Panc1 (cell line): Measurements from ENCODE around the gene NFATC2IP. TPM values are rescaled to one million over a fixed set of nuclear protein-coding genes. Genes with fewer than 3 reads are reported as not detected.
A peak's percentile ranks its signal among the peaks of the same experiment; 100 is the strongest.
"Not testable (repeated sequence)": the region's sequence is repeated elsewhere in the genome, so short reads cannot be mapped to it uniquely, and the experiment has no call there.

ENCODE experiments used
- ATAC-seq: fragments of 200-7000 bp; cut with Tn5 transposase; 2 replicates; pipeline ENCODE4 v1.9.1; 2020; ENCODE audit warnings: mild to moderate bottlenecking, moderate library complexity
- BruUV-seq: library from RNA; stranded (reverse); fragments of 400-500 nt; replicated peaks from 2 replicates; lab custom pipeline; 2021; lab: Mats Ljungman, UMichigan
- CTCF ChIA-PET: fragments of 300-600 bp; sonication (Branson Sonifier 250); formaldehyde crosslinking; loops from one replicate; lab custom pipeline; 2022; ENCODE audit warnings: antibody characterized with exemption; lab: Charles Lee
- POLR2A ChIA-PET: fragments of 300-600 bp; sonication (Branson Sonifier 250); formaldehyde crosslinking; loops from one replicate; lab custom pipeline; 2022; ENCODE audit warnings: antibody characterized with exemption; lab: Charles Lee
- DNase-seq: peaks from one replicate; pipeline ENCODE4 v3.0.0-alpha.2; 2010; ENCODE audit warnings: low read depth, low spot score
- H3K27ac ChIP-seq: 2 replicates; pipeline ENCODE4 v1.5.1; 2011; ENCODE audit warnings: mild to moderate bottlenecking, low read length, inconsistent platforms
- H3K27me3 ChIP-seq: fragments of 200-500 bp; sonication (Bioruptor generic); 2 replicates; pipeline ENCODE4 v1.6.0; 2014; ENCODE audit warnings: low read length, inconsistent platforms; ENCODE audit not compliant: control insufficient read depth, insufficient read depth
- H3K36me3 ChIP-seq: fragments of 200-500 bp; sonication (Bioruptor generic); 2 replicates; pipeline ENCODE4 v1.5.1; 2014; ENCODE audit warnings: inconsistent platforms, mild to moderate bottlenecking, low read length, moderate library complexity; ENCODE audit not compliant: control insufficient read depth, insufficient read depth
- H3K4me1 ChIP-seq: 2 replicates; pipeline ENCODE4 v1.5.1; 2011; ENCODE audit warnings: inconsistent platforms, mild to moderate bottlenecking, low read length, moderate library complexity; ENCODE audit not compliant: control insufficient read depth, insufficient read depth
- H3K4me3 ChIP-seq, 2 experiments: 2 replicates each; pipeline ENCODE4 v1.5.1; 2011 to 2012; ENCODE audit warnings: low read depth in 2 of 2, low read length in 2 of 2, mild to moderate bottlenecking in 2 of 2, inconsistent platforms in 1 of 2, moderate library complexity in 1 of 2
- H3K9me3 ChIP-seq: fragments of 200-500 bp; sonication (Bioruptor generic); 2 replicates; pipeline ENCODE4 v1.5.1; 2014; ENCODE audit warnings: low read depth, mild to moderate bottlenecking, inconsistent platforms, low read length, moderate library complexity; ENCODE audit not compliant: control insufficient read depth, insufficient read depth
- CTCF ChIP-seq: fragments of 450-650 bp; IDR thresholded peaks from 2 replicates; pipeline ENCODE4 v1.5.1; 2017; ENCODE audit warnings: mild to moderate bottlenecking
- POLR2AphosphoS5 ChIP-seq: IDR thresholded peaks from 2 replicates; pipeline ENCODE4 v1.6.1; 2012; ENCODE audit warnings: mild to moderate bottlenecking, low read depth, low read length, moderate library complexity
- REST ChIP-seq, 2 experiments: IDR thresholded peaks; 2 replicates each; pipeline ENCODE4 v1.6.1; 2011 to 2012; ENCODE audit warnings: low read depth in 2 of 2, control low read depth in 1 of 2, low read length in 1 of 2, mild to moderate bottlenecking in 1 of 2, moderate library complexity in 1 of 2; ENCODE audit not compliant: insufficient read depth in 1 of 2
- SIN3A ChIP-seq: IDR thresholded peaks from 2 replicates; pipeline ENCODE4 v1.6.1; 2012; ENCODE audit warnings: low read depth, mild to moderate bottlenecking, low read length, moderate library complexity, borderline replicate concordance; ENCODE audit not compliant: insufficient read depth
- TCF7L2 ChIP-seq: IDR thresholded peaks from 2 replicates; pipeline ENCODE4 v1.6.1; 2011; ENCODE audit warnings: mild to moderate bottlenecking, low read depth, low read length, inconsistent platforms
- in situ Hi-C: cut with HindIII; loops from 2 replicates; pipeline ENCODE4 v1.10.0; 2016; ENCODE audit warnings: low sequenced_read_pairs, low pct_unique_long_range_greater_than_20kb
- intact Hi-C: fragments of 100-400 bp; cut with micrococcal nuclease; formaldehyde crosslinking; loops from one replicate; pipeline ENCODE4 v1.10.0; 2022; ENCODE audit not compliant: unreplicated experiment
- total RNA-seq: library from RNA; stranded (reverse); gene quantifications from one replicate; pipeline ENCODE4 v1.2.1, GENCODE V29; 2021; ENCODE audit not compliant: unreplicated experiment

NFATC2IP gene
- total RNA-seq, 1 experiment from 2014 or later, result 47.3 TPM

GRCh38 chr16:28925386-28926228 is 25.1 kb upstream of the NFATC2IP start:
- Histone ChIP-seq H3K27ac (peak overlapping the region; percentile 98), H3K27me3 (no peaks in the 10 kb centered on the region), H3K36me3 (no peaks in the 10 kb centered on the region), H3K4me1 (peaks cover 6% of the 10 kb centered on the region), H3K4me3 (peak overlapping the region; percentile 81 to 82), H3K9me3 (no peaks in the 10 kb centered on the region)
- CTCF ChIA-PET, result no interaction called here
- in situ Hi-C loops, result no loop called here
- peak; percentile 81; the same call in 1 of the 2 replicates for TF ChIP-seq POLR2AphosphoS5
- peak; percentile 95 for TF ChIP-seq TCF7L2
- no peak for TF ChIP-seq CTCF
- TF ChIP-seq REST (IDR thresholded peaks at IDR 0.05; ENCODE audit: insufficient read depth in 1 of 2, low read depth in 2 of 2, low read length in 1 of 2), result peak in 1 of 2 experiments; percentile 47; a peak in 1 of 4 replicates
- TF ChIP-seq SIN3A, result no peak
- POLR2A ChIA-PET, result no interaction called here
- intact Hi-C loops, result no loop called here
- ATAC-seq, result peak; percentile 76
- no peak for DNase-seq
- BruUV-seq, result no TSS peak

- DNase-seq, BruUV-seq, in situ Hi-C loops, H3K36me3 ChIP-seq, H3K27me3 ChIP-seq, POLR2A ChIA-PET, H3K9me3 ChIP-seq, CTCF ChIA-PET, ATAC-seq, intact Hi-C loops, H3K4me1 ChIP-seq: not testable (repeated sequence)
- H3K4me3 ChIP-seq, result peak overlapping the region; percentile 81 to 82
- peak overlapping the region; percentile 98 for H3K27ac ChIP-seq
Observed at GRCh38 chr16:28926284-28926683, 24.5 kb upstream of the NFATC2IP start.

- H3K4me3 ChIP-seq, result no peak overlapping the region
- no peaks in the 10 kb centered on the region for H3K36me3 ChIP-seq
- no TSS peak for BruUV-seq
- DNase-seq (no peak), ATAC-seq (no peak)
- intact Hi-C loops, result no loop called here
- no peaks in the 10 kb centered on the region for H3K27me3 ChIP-seq
- no peak overlapping the region for H3K27ac ChIP-seq
- ChIA-PET POLR2A (interaction anchor here (0.6 kb wide), 1 partner anchor 65 kb away, joined by 15 read pairs; no protein-coding TSS in a partner anchor), CTCF (interaction anchor here (0.6 kb wide), 1 partner anchor 53 kb away, joined by 8 read pairs; no protein-coding TSS in a partner anchor)
- in situ Hi-C loops, result no loop called here
- no peaks in the 10 kb centered on the region for H3K9me3 ChIP-seq
- TF ChIP-seq TCF7L2 (no peak), SIN3A (no peak), CTCF (no peak), POLR2AphosphoS5 (no peak)
- H3K4me1 ChIP-seq, result peaks cover 6% of the 10 kb centered on the region
Observed at GRCh38 chr16:28927815-28928214, 22.9 kb upstream of the NFATC2IP start.
